HG03354 (cell line): ENCODE data around the gene ANKS4B.
"Not testable (repeated sequence)": the region's sequence is repeated elsewhere in the genome, so short reads cannot be mapped to it uniquely, and the experiment has no call there.

Source experiments
- ATAC-seq: cut with Tn5 transposase; IDR thresholded peaks from one replicate; pipeline ENCODE4 v1.9.1; 2021; ENCODE audit warnings: mild to moderate bottlenecking; ENCODE audit not compliant: unreplicated experiment, poor library complexity, severe bottlenecking

The ANKS4B gene

GRCh38 chr16:21214086-21214485 lies 19.4 kb upstream of the ANKS4B start:
- no peak for ATAC-seq

DNA sequence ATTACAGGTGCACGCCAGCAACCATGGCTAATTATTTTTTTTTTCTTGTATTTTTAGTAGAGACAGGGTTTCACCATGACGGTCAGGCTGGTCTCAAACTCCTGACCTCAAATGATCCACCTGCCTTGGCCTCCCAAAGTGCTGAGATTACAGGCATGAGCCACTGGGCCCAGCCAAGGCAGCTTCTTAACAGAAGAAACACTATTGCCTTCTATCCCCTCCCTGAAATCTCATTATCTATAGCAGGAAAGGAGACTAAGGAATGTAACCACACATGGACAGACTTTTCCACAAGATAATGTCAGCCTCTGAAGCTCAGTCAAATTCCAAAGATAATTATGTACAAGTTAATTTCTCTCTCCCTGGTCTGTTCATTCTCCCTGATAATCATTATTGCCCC lies 16.4 kb upstream of the ANKS4B start:
- ATAC-seq = no peak

DNA sequence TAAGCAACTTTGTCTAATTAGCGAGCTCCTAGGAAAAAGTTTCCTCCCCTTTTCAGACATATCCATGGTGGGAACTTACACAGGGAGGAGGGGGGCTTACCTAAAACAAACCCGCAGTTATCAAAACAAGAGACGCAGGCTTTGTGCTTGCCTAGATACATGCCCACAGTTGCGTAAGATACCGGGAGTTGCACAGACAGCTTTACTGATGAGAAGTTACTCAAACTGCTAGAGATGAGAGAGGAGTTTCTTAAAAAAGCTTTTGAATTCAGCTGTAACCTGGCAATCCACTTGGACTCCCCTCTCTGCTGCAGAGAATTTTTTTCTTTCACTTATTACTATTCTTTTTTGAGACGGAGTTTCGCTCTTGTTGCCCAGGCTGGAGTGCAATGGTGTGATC lies 15.3 kb upstream of the ANKS4B start:
- ATAC-seq = no peak

- no peak for ATAC-seq
Observed at GRCh38 chr16:21219551-21219950, 13.9 kb upstream of the ANKS4B start.

- ATAC-seq = no peak
Observed at GRCh38 chr16:21222495-21223337, 10.8 kb upstream of the ANKS4B start.

- no peak for ATAC-seq
Observed at GRCh38 chr16:21223787-21224186, 9.7 kb upstream of the ANKS4B start.

DNA sequence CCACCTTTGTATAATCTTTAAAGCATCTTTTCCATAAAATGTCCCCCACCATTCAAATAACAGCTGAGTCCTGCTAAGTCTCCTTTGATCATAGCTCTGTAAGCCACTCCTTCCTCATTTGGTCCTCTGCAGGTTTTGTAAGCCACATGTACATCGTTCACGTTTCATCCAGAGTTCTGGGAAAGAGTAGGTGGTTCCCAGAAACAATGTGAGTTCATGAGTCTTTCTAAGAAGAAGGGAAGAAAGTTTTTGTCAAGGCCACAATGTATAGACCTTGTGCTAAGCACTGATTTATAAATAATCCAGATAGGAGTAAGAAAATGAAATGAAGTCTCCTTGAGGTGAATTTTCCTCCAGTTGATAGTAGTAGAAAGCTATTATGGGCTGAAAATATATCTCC lies 8.7 kb upstream of the ANKS4B start:
- no peak for ATAC-seq

- ATAC-seq = no peak
Observed at GRCh38 chr16:21226749-21227148, 6.8 kb upstream of the ANKS4B start.

DNA sequence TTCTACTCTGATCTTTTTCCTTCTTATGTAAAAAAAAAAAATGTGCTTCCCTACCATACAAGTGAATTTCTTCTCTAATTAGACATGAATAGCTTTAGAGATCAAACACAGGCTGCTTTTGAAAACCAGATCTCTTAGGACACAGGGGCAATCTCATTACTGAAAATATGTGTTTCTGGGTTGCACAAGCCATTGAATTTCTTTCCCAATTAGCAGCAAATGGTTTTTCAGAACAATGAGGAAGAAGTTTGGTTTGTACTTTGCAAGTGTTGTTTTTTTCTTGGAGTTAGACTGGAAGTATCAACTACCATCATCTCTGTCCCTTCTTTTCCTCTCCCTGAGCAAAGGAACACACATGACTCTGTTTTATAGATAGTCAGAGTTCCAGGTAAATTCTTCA lies 5.6 kb upstream of the ANKS4B start:
- ATAC-seq = no peak

GRCh38 chr16:21228361-21228872 lies 5.1 kb upstream of the ANKS4B start:
- ATAC-seq = no peak

DNA sequence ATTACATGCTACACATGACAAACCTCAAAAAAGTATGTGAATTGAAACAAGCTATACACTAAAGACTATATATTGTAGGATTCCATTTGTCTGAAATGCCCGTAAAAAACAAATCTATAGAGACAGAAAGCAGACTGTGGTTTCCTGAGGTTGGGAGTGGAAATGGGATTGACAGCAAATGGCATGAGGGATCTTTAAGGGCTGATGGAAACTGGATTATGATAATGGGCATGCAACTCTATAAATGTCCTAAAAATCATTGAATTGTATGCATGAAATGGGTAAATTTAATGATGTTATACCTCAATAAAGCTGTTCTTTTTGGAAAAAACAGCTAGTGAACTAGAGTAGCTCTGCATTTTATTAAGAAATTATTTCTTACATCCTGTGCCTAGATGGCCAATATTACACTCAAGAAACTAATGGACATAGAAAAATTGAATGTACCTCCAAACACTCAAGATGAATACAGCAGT lies 416 bp upstream of the ANKS4B start:
- no peak for ATAC-seq

GRCh38 chr16:21235199-21235585 lies 1.7 kb downstream of the ANKS4B start:
- no peak for ATAC-seq

GRCh38 chr16:21236831-21237230 lies 3.3 kb downstream of the ANKS4B start:
- ATAC-seq = no peak

DNA sequence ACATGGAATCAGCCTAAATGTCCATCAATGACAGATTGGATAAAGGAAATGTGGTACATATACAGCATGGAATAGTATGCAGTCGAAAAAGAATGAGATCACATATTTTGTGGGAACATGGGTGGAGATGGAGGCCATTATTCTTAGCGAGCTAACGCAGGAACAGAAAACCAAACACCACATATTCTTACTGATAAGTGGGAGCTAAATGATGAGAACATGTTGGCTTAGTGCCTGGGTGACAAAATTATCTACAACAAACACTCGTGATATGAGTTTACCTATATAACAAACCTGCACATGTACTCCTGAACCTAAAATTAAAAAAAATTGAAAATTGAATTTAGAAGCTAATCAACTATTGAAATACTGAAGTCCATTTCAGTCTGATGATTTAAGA lies 6.1 kb downstream of the ANKS4B start:
- ATAC-seq = no peak

GRCh38 chr16:21242756-21243155 lies 9.3 kb downstream of the ANKS4B start:
- ATAC-seq = no peak

DNA sequence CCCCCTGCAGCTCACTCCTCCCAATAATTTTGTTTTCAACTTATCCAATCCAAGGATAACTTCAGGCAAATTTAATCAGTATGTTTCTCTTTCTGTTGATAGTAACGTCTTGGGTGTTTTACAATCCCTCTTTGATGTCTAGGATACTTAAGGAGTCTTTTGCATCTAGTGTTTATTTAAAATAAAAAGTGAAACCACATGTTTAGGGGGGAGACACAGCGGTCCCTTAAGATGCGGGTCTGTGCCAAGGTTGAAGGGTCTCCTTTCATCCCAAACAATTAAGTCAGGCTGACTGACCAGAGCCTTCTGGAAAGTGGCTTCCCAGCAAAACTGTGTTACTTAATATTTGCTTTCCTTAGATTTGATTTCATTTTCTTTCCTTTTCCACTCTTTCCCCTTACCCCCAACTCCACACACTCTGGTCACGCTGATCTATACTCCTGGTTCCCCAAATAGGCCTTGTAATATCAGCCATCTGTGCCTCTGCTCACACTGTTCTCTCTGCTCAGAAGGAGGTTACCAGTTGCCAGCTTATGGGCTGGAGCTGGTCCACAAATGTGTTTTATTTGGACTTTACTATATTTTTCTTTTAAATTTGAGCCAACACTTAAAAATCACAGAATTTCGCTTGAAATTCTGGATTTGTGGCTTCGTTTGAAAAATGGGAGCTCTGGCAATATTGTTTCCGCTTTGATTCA lies 11.2 kb downstream of the ANKS4B start:
- ATAC-seq = no peak

DNA sequence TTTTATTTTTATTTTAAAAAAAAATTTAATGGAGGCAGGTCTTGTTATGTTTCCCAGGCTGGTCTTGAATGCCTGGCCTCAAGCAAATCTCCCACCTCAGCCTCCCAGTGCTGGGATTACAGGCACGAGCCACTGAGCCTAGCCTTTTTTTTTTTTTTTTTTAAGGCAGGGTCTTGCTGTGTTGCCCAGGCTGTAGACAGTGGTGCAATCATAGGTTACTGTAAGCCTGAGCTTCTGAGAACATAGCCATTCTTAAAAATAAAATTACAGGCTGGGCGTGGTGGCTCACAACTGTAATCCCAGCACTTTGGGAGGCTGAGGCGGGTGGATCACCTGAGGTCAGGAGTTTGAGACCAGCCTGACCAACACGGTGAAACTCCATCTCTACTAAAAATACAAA lies 14.7 kb downstream of the ANKS4B start:
- ATAC-seq = not testable (repeated sequence)

GRCh38 chr16:21250072-21250923 lies 16.8 kb downstream of the ANKS4B start:
- ATAC-seq = no peak

GRCh38 chr16:21253470-21253869 lies 20.0 kb downstream of the ANKS4B start:
- no peak for ATAC-seq

- no peak for ATAC-seq
Observed at GRCh38 chr16:21256636-21257035, 23.1 kb downstream of the ANKS4B start.
